Sigmoid colon (tissue), 3 donors: ENCODE data around the gene MAPKAP1.

Source experiments
- POLR2A ChIP-seq, 2 donors: fragments of 450-650 bp; IDR thresholded peaks; one replicate each; pipeline ENCODE4 v1.6.1; 2016; ENCODE audit warnings: antibody characterized with exemption in 2 of 2, mild to moderate bottlenecking in 2 of 2, moderate library complexity in 2 of 2
- TF ChIP-seq, protein P1 (sequence below), 4 experiments: fragments of 450-650 bp in 3 of 4; fragments of 200-600 bp in 1 of 4; IDR thresholded peaks; one replicate each; pipeline ENCODE4 v1.5.1; 2016 to 2019; ENCODE audit warnings: antibody characterized with exemption in 4 of 4, mild to moderate bottlenecking in 3 of 4, moderate library complexity in 2 of 4

DNA sequence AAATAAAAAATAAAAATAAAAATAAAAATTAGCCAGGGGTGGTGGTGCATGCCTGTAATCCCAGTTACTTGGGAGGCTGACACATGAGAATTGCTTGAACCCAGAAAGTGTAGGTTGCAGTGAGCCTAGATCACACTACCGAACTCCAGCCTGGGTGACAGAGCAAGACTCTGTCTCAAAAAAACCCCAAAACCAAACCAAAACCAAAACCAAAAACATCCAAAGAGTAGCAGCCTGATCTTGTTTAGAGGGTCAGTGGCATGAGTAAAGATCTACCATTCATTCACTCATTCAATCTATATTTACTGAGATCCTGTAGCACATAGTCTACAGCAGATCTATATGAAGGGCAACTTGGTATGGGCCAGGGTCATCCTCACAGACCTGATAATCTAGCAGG is 202.4 kb downstream of the MAPKAP1 start:
- TF ChIP-seq, protein P1, sequence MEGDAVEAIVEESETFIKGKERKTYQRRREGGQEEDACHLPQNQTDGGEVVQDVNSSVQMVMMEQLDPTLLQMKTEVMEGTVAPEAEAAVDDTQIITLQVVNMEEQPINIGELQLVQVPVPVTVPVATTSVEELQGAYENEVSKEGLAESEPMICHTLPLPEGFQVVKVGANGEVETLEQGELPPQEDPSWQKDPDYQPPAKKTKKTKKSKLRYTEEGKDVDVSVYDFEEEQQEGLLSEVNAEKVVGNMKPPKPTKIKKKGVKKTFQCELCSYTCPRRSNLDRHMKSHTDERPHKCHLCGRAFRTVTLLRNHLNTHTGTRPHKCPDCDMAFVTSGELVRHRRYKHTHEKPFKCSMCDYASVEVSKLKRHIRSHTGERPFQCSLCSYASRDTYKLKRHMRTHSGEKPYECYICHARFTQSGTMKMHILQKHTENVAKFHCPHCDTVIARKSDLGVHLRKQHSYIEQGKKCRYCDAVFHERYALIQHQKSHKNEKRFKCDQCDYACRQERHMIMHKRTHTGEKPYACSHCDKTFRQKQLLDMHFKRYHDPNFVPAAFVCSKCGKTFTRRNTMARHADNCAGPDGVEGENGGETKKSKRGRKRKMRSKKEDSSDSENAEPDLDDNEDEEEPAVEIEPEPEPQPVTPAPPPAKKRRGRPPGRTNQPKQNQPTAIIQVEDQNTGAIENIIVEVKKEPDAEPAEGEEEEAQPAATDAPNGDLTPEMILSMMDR (IDR thresholded peaks at IDR 0.05) = no peak
- TF ChIP-seq POLR2A (IDR thresholded peaks at IDR 0.05) = no peak
